ENCODE data around the gene GDF2. TPM values are rescaled to one million over a fixed set of nuclear protein-coding genes. Genes with fewer than 3 reads are reported as not detected.

The GDF2 gene
- polyA plus RNA-seq, 1 experiment = not detected

DNA sequence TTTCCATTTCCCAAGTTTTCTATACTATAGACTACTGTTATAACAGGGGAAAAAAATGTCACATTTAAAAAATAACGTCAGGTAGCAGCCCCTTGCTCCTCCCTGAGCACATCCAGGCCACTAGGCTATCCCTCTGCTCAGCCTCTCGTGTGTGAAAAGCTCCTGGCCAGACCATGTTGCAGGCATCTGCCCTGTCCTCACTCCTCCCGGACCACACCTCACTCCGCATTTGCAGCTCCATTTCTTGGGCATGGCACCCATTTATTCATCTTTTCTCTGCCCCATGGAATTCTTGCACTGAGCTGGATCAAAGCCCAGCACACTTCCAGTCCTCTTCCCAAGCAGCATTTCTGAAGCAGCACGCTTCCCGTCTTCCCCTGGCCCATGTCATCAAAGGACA, 1.4 kb upstream of the GDF2 start:
- no peak overlapping the region for H3K4me3 ChIP-seq (ENCODE audit: low read depth, low read length)
- H3K36me3 ChIP-seq (ENCODE audit: control insufficient read depth, insufficient read depth, low read length) = no peaks in the 10 kb centered on the region
- H3K27me3 ChIP-seq (ENCODE audit: control insufficient read depth, insufficient read depth, low read length) = peaks cover 3% of the 10 kb centered on the region
- no peak for DNase-seq (ENCODE audit: low read depth)
- CTCF ChIA-PET = interaction anchor here (1.6 to 2.0 kb wide), 3 partner anchors 9 to 328 kb away, joined by 4 to 6 read pairs (median 5); no protein-coding TSS in a partner anchor
- TF ChIP-seq, protein P1, sequence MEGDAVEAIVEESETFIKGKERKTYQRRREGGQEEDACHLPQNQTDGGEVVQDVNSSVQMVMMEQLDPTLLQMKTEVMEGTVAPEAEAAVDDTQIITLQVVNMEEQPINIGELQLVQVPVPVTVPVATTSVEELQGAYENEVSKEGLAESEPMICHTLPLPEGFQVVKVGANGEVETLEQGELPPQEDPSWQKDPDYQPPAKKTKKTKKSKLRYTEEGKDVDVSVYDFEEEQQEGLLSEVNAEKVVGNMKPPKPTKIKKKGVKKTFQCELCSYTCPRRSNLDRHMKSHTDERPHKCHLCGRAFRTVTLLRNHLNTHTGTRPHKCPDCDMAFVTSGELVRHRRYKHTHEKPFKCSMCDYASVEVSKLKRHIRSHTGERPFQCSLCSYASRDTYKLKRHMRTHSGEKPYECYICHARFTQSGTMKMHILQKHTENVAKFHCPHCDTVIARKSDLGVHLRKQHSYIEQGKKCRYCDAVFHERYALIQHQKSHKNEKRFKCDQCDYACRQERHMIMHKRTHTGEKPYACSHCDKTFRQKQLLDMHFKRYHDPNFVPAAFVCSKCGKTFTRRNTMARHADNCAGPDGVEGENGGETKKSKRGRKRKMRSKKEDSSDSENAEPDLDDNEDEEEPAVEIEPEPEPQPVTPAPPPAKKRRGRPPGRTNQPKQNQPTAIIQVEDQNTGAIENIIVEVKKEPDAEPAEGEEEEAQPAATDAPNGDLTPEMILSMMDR (IDR thresholded peaks at IDR 0.05; ENCODE audit: insufficient read depth, low read depth, low read length) = no peak
- POLR2A ChIA-PET = interaction anchor here (0.5 kb wide), 1 partner anchor 308 kb away, joined by 6 read pairs; no protein-coding TSS in a partner anchor

DNA sequence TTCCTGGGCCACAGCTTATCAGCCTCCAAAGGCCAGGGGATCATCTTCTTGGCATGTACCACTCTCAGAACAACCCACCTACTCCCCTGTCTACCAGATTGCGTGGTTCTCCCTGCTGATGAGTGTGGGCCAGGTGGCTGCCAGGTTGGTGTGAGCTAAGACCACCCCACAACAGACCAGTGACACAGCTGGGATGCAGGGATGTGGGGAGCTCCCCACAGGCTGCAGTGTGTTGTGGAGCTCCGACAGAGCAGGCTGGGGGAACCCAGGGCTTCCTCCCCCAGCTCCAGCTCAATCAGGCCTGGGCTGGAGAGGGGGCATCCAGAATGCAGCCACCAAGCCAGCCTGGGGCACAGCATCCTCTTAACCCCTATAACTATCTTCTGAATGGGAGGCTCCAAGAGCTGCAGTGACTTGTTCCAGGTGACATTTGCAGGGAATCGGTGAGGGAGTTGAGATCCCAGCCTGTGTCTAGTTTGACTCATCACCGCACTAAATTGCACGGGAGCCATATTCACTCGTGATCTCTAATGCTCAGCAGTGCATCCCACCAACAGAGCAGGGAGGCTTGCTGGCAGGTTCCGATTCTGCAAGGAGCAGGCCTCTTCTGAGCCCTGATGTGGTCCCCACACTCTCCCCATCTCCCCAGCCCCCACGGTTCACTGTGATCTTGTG, 596 bp upstream of the GDF2 start:
- ChIA-PET CTCF (interaction anchor here (1.6 to 2.0 kb wide), 3 partner anchors 10 to 329 kb away, joined by 4 to 6 read pairs (median 5); no protein-coding TSS in a partner anchor), POLR2A (no interaction called here)
- DNase-seq (ENCODE audit: low read depth) = no peak
- Histone ChIP-seq H3K27me3 (ENCODE audit: control insufficient read depth, insufficient read depth, low read length) (peaks cover 3% of the 10 kb centered on the region), H3K4me3 (ENCODE audit: low read depth, low read length) (no peak overlapping the region), H3K36me3 (ENCODE audit: control insufficient read depth, insufficient read depth, low read length) (no peaks in the 10 kb centered on the region)
- TF ChIP-seq, protein P1 (IDR thresholded peaks at IDR 0.05; ENCODE audit: insufficient read depth, low read depth, low read length) = no peak

DNA sequence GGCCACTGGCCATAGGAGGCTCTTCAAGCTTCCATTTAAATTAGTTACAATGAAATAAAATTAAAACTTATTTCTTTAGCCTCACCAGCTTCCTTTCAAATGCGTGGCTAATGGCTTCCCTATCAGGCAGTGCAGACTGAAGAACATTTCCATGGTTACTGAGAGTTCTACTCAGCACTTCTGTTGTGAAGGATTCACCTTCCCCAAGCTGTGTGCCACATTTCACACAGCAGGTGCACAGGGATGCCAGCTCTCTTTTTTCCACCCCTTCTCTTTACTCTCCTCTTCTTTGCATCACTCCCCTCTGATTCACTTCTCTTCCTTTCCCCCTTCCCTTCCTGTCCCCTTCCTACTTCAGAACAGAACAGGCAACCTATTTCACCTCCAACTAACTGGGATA, 833 bp downstream of the GDF2 start:
- DNase-seq (ENCODE audit: low read depth) = no peak
- no peaks in the 10 kb centered on the region for H3K36me3 ChIP-seq (ENCODE audit: control insufficient read depth, insufficient read depth, low read length)
- CTCF ChIA-PET = interaction anchor here (0.6 to 2.8 kb wide), 5 partner anchors 10 to 275 kb away, joined by 3 to 9 read pairs (median 6); no protein-coding TSS in a partner anchor
- TF ChIP-seq, protein P1 (IDR thresholded peaks at IDR 0.05; ENCODE audit: insufficient read depth, low read depth, low read length) = no peak
- POLR2A ChIA-PET = no interaction called here
- H3K27me3 ChIP-seq (ENCODE audit: control insufficient read depth, insufficient read depth, low read length) = peaks cover 3% of the 10 kb centered on the region
- no peak overlapping the region for H3K4me3 ChIP-seq (ENCODE audit: low read depth, low read length)

DNA sequence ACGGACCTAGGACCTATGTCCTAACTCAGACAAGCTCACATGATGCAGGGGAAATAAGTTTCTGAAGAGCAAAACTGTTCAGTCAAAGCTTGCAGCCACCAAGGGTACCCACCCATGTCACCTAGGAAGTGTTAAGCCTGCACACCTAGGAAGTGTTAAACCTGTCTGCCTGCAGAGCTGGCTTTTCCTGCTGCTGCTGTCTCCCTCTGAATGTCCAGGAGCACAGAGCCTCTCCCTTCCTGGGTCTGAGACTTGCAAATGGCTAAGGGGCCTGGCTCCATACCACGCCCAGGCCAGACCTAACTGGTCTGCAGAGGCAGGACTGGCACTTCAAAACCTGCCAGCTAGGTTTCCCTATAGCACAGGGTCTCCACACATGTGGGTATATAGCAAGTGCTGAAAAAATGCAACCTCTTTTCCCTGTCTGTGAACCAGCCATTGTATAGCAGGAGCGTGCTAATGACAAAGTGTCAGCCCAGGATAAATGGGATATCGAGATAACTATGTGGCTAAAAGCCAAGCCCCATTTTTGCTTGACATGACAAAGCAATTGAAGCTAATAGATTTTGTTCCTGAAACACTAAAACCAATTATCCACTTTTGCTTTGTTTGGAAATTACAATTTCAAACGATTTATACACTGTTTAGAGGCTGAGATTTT, 1.5 kb downstream of the GDF2 start:
- H3K27me3 ChIP-seq (ENCODE audit: control insufficient read depth, insufficient read depth, low read length) = peaks cover 3% of the 10 kb centered on the region
- H3K4me3 ChIP-seq (ENCODE audit: low read depth, low read length) = no peak overlapping the region
- CTCF ChIA-PET = interaction anchor here (0.6 to 2.8 kb wide), 5 partner anchors 9 to 276 kb away, joined by 3 to 9 read pairs (median 6); no protein-coding TSS in a partner anchor
- DNase-seq (ENCODE audit: low read depth) = no peak
- TF ChIP-seq, protein P1 (IDR thresholded peaks at IDR 0.05; ENCODE audit: insufficient read depth, low read depth, low read length) = no peak
- H3K36me3 ChIP-seq (ENCODE audit: control insufficient read depth, insufficient read depth, low read length) = no peaks in the 10 kb centered on the region
- POLR2A ChIA-PET = no interaction called here

Measured in BJ (cell line).